Femur (tissue), 1 donor: Measurements from ENCODE around the gene VSIG8.
A peak's percentile ranks its signal among the peaks of the same experiment; 100 is the strongest.

ENCODE experiments used
- DNase-seq: peaks from one replicate; pipeline ENCODE4 v3.0.0-alpha.2; 2017

VSIG8 gene

DNA sequence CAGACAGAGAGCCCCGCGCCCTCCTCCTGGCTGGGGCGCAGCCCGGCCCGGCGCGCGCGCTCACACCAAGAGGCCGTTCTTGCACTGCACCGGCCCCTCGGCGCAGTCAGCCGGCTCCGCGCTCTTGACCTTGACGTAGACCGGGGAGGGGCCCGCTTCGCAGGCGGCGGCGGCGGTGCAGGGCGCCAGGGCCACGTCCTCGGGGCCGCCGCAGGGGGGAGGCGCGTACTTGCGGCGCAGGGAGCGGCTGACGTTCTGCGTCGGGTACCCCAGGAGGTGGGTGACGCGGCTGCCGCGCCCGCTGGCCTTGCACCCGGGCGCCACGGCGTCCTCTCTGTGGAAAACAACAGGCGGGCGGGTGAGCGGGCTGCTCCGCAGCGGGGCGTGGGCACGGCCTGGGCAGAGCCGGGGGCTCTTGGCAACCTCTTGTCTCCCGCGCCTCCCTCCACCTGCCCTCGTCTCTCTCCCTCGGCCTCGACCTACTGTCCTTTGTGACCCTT lies 7.7 kb downstream of the VSIG8 start:
- DNase-seq, result peak; percentile 92

GRCh38 chr1:159854116-159854692 lies 8.3 kb downstream of the VSIG8 start:
- peak; percentile 82 for DNase-seq

- DNase-seq, result no peak
Observed at GRCh38 chr1:159853417-159854115, 8.9 kb downstream of the VSIG8 start.

DNA sequence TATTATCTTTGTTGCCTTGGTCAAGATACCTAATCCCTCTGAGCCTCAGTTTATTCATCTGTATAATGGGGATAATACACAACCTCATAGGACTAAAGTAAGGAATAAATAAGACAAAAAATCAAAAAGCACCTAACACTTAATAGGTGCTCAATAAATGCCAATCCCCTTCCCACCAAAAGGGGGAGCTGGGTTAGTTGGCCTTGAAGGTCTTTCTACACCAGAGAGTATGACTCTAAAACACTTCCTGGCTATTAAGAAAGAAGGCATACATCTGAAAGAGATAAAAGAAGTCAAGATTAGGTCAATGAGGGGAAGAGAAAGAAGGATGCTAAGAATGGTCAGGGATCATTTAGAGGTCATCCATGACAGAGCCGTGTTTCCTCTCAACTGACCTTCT lies 11.1 kb downstream of the VSIG8 start:
- no peak for DNase-seq

DNA sequence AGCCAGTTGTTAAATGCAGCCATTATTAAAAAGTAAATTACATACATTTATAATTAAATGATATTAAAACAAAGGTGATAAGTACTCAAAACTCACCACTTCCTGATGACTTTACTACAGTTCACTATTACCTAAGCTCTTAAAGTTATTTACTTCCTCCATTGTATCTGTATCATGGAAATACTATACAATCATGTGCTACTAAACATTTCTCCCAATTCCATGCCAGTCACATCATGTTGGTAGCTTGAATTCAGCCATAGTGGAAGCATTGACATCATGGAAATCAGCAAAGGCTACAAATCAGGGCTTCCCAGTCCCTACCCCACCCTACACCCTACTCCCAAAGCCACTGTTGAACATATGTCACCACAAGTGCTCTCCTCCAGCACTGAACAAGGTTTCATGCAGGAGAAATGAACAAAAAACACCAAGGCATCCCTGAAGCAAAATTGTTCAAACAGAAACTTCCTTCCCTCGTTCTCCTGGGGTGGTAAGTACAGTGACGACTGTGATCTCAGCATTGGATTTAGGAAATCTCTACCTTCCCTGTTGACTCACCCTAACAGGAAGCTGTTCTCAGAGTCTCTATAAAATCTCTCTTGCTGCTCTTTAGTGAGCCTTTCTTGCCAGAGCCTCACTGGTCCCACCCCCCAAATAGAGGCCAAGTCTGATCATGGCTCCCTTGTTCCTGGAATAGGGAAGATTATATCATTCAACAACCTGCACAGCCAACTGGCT lies 12.7 kb downstream of the VSIG8 start:
- no peak for DNase-seq

DNA sequence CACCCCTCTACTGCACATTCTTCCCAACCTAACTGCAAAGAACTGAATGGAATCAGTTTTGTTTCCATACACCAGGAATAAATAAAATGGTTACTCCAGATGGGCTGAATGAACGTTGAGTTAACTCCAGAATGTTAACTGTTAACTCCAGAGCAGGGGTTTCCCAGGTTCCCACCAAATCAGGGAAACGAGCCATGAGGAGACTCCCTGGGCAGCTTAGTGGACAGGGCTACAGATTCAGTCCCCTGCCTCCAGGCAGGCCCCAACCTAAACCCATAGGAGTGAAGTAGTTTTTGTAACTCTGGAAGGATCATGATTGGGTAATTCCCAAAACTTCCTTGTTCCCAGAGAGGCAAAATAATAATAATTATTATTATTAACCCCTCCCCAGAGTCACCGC lies 14.1 kb downstream of the VSIG8 start:
- no peak for DNase-seq

- DNase-seq, result no peak
Observed at GRCh38 chr1:159847231-159847630, 15.2 kb downstream of the VSIG8 start.

- DNase-seq, result no peak
Observed at GRCh38 chr1:159845751-159846629, 16.5 kb downstream of the VSIG8 start.

DNA sequence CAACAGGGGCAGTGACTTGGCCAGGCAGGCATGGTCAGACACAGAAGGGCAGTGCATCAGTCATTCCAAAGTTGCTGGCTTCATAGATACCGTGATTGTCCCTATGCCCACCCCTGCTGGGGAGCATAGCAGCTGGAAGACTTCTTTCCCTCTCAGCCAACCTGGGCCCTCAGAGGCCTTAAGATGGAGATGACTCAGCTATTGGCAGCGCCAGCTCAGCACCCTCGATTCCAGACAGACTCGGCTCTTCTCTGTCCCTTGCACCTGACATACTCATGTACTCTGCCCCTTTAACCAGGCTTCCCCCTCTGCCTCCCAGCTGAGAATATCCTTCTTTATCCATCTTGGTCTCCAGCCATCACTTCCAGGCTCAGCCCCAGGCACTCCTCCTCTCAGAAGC lies 19.0 kb downstream of the VSIG8 start:
- DNase-seq, result no peak

DNA sequence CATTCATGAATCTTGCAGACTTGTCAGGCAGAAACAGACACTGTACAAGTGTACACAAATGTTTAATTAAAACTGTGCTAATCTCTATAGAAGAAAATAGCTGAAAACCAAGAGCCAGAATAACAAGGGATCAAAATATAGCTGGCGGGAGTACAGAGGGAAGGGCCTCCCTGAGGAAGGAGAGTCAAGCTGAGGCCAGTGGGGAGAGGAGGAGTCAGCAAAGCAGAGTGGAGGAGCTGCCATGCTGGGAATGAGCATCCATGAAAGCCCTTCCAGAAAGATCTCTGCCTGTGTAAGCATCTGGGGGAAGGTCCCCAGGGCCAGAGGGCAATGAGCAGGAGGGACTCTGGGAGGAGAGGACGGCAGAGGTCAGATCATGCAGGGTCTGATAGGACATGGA lies 20.7 kb downstream of the VSIG8 start:
- DNase-seq, result no peak

GRCh38 chr1:159839116-159839849 lies 23.2 kb downstream of the VSIG8 start:
- DNase-seq, result no peak

GRCh38 chr1:159838715-159839114 lies 23.7 kb downstream of the VSIG8 start:
- DNase-seq, result no peak

DNA sequence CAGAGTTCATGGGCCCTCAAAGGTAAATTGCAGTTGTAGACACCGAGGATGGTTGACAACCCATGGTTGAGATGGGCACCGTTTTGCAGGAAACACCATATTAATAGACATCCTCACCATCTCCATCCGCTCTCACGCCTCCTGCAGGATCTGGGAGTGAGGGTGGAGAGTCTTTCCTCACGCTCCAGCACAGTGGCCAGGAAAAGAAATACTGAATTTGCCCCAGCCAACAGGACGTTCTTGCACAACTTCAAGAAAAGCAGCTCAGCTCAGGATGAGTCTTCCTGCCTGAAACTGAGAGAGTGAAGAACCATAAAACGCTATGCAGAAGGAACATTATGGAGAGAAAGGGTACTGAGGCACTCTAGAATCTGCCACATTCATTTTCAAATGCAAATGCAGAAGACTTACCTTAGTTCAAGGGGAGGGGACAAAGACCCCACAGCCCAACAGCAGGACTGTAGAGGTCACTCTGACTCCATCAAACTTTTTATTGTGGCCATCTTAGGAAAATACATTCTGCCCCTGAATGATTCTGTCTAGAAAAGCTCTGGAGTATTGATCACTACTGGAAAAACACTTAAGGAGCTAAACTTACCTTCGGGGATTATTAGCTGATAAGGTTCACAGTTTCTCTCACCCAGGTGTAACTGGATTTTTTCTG lies 26.5 kb downstream of the VSIG8 start:
- DNase-seq, result no peak

DNA sequence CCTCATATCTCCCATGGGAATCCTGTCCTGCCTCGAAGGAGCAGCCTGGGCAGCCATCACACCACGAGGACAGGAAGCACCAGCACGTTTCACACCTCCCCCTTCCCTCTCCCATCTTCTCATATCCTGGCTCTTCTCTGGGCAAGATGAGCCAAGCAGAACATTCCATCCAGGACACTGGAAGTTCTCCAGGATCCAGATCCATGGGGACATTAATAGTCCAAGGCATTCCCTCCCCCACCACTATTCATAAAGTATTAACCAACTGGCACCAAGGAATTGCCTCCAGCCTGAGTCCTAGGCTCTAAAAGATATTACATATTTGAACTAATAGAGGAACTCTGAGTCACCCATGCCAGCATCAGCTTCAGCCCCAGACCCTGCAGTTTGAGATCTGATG lies 27.1 kb downstream of the VSIG8 start:
- no peak for DNase-seq

DNA sequence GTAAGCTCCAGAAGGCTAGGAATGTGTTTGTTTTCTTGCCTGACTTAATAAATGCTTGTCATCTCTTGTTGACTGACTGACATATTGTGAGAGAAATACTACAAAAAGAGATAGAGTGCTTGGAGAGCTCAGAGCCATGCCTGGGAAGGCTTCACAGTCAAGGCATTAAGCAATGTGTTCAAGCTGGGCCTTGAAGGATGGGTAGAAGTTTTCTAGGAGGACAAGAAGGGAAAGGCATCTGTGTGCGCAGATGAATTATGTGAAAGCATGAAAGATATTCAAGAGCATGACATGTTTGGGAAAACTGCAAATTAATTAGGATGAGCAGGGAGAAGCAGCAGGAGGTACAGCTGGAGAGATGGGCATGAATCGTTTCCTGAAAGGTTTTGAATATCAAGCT lies 30.1 kb downstream of the VSIG8 start:
- DNase-seq, result no peak

GRCh38 chr1:159831412-159832141 lies 30.9 kb downstream of the VSIG8 start:
- peak; percentile 26 for DNase-seq

GRCh38 chr1:159830722-159831121 lies 31.7 kb downstream of the VSIG8 start:
- DNase-seq, result no peak

DNA sequence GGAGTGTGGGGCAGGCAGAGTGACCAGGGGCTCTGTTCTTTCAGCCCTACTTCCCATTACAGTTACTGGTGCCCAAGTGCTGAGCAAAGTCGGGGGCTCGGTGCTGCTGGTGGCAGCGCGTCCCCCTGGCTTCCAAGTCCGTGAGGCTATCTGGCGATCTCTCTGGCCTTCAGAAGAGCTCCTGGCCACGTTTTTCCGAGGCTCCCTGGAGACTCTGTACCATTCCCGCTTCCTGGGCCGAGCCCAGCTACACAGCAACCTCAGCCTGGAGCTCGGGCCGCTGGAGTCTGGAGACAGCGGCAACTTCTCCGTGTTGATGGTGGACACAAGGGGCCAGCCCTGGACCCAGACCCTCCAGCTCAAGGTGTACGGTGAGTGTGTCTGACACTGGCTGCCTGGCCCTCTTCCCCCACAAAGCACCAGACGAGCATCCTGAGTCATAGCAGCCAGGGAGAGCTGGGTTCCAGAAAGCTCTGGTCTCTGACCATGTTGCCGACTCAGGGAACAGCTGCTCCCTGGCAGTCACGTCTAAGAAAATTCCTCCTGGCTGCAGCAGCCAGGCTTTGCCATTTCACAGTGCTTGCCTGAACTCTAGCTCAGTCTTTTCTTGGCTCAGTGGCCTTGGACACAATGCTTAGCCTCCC lies 32.5 kb downstream of the VSIG8 start:
- DNase-seq, result peak; percentile 63

GRCh38 chr1:159829273-159829634 lies 33.2 kb downstream of the VSIG8 start:
- DNase-seq, result peak; percentile 30

DNA sequence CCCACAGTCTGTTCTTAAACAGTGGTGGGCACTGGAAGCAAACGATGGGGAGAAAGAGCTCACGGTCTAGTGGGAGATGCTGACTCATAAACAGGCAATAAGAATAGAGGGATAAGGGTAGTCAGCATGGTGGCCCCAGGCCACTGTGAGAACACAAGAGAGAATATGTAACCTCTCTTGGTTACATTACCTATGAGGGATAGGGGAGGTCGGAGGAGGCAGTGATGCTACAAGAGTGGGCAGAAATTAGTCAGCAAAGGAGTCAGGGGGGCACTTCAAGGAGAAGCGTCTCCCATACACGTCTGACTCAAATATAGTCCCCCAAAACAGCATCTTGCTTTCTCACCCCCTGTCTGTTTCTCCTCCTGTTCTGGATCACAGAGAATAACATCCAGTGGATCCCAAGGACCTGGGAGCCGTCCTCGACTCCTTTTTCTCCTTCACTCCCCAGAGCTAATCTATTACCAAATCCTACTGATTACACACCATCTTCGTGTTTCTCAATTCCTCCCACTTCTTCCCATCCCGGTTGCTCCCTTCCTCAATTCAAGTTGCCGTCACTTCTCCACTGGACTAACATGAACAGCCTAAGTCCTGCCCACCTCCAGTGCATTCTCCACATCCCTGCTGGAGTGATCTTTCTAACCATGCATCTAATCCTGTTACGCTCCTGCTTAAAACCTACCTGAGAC lies 33.7 kb downstream of the VSIG8 start:
- no peak for DNase-seq
